MCF 10A (cell line): ENCODE measurements around the gene NPIPA7. TPM values are rescaled to one million over a fixed set of nuclear protein-coding genes. Genes with fewer than 3 reads are reported as not detected.
"Not testable (repeated sequence)": the region's sequence is repeated elsewhere in the genome, so short reads cannot be mapped to it uniquely, and the experiment has no call there.

Source experiments
- Bru-seq: library from RNA; stranded (reverse); fragments of 400-500 nt; gene quantifications from one replicate; lab custom pipeline; 2021; lab: Mats Ljungman, UMichigan
- BruChase-seq, 2 experiments: library from RNA; stranded (reverse); fragments of 400-500 nt; gene quantifications; one replicate each; lab custom pipeline; 2021; lab: Mats Ljungman, UMichigan
- BruUV-seq: library from RNA; stranded (reverse); fragments of 400-500 nt; replicated peaks from 2 replicates; lab custom pipeline; 2021; lab: Mats Ljungman, UMichigan
- CTCF ChIA-PET: fragments of 300-600 bp; sonication (Branson Sonifier 250); formaldehyde crosslinking; extraction: SDS; loops from one replicate; lab custom pipeline; 2021; ENCODE audit warnings: antibody characterized with exemption, inconsistent platforms; lab: Yijun Ruan, JAX
- POLR2A ChIA-PET: fragments of 300-600, 350-650 bp; sonication (Branson Sonifier 250); formaldehyde crosslinking; extraction: SDS; loops from one replicate; lab custom pipeline; 2020; ENCODE audit warnings: antibody characterized with exemption, inconsistent platforms; lab: Yijun Ruan, JAX
- DNase-seq: peaks from one replicate; pipeline ENCODE4 v3.0.0-alpha.2; 2018; ENCODE audit not compliant: unreplicated experiment
- H3K27ac Mint-ChIP-seq: one replicate; pipeline ENCODE4 v1.8.0; 2022; ENCODE audit warnings: mild to moderate bottlenecking, low read depth, mixed read lengths; ENCODE audit not compliant: unreplicated experiment
- H3K27me3 Mint-ChIP-seq: one replicate; pipeline ENCODE4 v1.8.0; 2022; ENCODE audit warnings: mixed read lengths; ENCODE audit not compliant: insufficient read depth, unreplicated experiment
- H3K36me3 Mint-ChIP-seq: one replicate; pipeline ENCODE4 v1.8.0; 2022; ENCODE audit warnings: mild to moderate bottlenecking, moderate library complexity, mixed read lengths; ENCODE audit not compliant: insufficient read depth, unreplicated experiment
- H3K4me1 Mint-ChIP-seq: one replicate; pipeline ENCODE4 v1.8.0; 2022; ENCODE audit warnings: mixed read lengths; ENCODE audit not compliant: insufficient read depth, unreplicated experiment
- H3K4me3 Mint-ChIP-seq: one replicate; pipeline ENCODE4 v1.8.0; 2022; ENCODE audit warnings: mild to moderate bottlenecking, moderate library complexity, mixed read lengths; ENCODE audit not compliant: unreplicated experiment
- H3K9me3 Mint-ChIP-seq: one replicate; pipeline ENCODE4 v1.8.0; 2022; ENCODE audit warnings: mixed read lengths; ENCODE audit not compliant: unreplicated experiment
- intact Hi-C: fragments of 100-400 bp; cut with micrococcal nuclease; formaldehyde crosslinking; loops from 2 replicates; pipeline ENCODE4 v1.14.1; 2022
- long read RNA-seq: library from polyadenylated mRNA; stranded (forward); transcript quantifications from one replicate; pipeline ENCODE4 v2.0.0, GENCODE V29; 2022
- total RNA-seq: library from RNA; stranded (reverse); gene quantifications from 2 replicates; pipeline ENCODE4 v1.2.3, GENCODE V29; 2022

Gene NPIPA7
- total RNA-seq: 19.5 and 20.1 TPM in 2 replicates
- percentile 27 among the genes with signal in this experiment for Bru-seq, nascent RNA
- BruChase-seq, experiment 1, labeled RNA remaining after a 6-hour chase: percentile 30 among the genes with signal in this experiment
- BruChase-seq, experiment 2, labeled RNA remaining after a 2-hour chase: percentile 33 among the genes with signal in this experiment
- long read RNA-seq, partial matches to known transcripts: 1 of 2 reads
- long read RNA-seq, other reads (novel, unspliced or antisense): 1 of 2 reads

DNA sequence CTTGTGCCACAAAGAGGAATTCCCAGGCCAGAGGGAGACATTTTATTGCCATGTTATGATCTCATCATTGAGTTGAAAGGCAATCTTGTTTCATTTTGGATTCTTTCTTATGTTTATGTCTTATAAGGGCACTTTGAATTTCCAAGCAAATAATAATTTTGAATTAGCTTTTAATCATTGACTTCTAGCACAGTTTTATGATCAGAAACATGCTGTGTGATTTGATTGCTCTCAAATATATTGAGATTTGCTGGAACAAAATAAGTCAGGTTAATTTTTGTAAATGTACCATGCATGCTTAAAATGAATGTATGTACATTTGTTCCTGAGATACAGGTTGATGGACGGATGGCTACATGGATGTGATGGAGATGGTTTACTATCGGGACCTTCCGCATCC is at the start of gene NPIPA7:
TSS of gene NPIPA7 (plus strand) at position 301 of the 400 bp plus-strand sequence. CDS start 105 bp downstream, outside the sequence.
- BruUV-seq, CTCF ChIA-PET, H3K9me3 Mint-ChIP-seq, POLR2A ChIA-PET, intact Hi-C loops, H3K36me3 Mint-ChIP-seq, H3K27ac Mint-ChIP-seq, DNase-seq, H3K4me3 Mint-ChIP-seq, H3K27me3 Mint-ChIP-seq, H3K4me1 Mint-ChIP-seq: not testable (repeated sequence)

DNA sequence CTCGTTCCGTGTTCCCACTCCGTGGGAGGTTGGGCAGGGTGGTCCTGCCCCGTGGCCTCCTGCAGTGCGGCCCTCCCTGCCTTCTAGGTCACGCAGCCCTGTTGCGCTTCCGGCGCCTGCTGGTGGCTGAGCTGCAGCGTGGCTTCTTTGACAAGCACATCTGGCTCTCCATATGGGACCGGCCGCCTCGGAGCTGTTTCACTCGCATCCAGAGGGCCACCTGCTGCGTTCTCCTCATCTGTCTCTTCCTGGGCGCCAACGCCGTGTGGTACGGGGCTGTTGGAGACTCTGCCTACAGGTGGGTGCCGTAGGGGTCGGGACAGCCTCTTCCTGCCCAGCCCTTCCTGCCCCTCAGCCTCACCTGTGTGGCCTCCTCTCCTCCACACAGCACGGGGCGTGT is 47.5 kb upstream of the NPIPA7 start:
- H3K9me3 Mint-ChIP-seq, POLR2A ChIA-PET, H3K27ac Mint-ChIP-seq, DNase-seq, H3K36me3 Mint-ChIP-seq, CTCF ChIA-PET, H3K4me3 Mint-ChIP-seq, H3K27me3 Mint-ChIP-seq, intact Hi-C loops, H3K4me1 Mint-ChIP-seq: not testable (repeated sequence)
- TSS peak; percentile 41 for BruUV-seq

DNA sequence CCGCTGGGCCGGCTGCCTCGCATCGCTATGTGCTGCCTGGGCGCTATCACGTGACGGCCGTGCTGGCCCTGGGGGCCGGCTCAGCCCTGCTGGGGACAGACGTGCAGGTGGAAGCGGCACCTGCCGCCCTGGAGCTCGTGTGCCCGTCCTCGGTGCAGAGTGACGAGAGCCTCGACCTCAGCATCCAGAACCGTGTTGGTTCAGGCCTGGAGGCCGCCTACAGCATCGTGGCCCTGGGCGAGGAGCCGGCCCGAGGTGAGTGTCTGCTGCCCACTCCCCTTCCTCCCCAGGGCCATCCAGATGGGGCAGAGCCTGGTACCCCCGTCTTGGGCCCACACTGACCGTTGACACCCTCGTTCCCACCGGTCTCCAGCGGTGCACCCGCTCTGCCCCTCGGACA is 21.4 kb upstream of the NPIPA7 start:
- H3K4me1 Mint-ChIP-seq, POLR2A ChIA-PET, H3K27me3 Mint-ChIP-seq, H3K36me3 Mint-ChIP-seq, H3K4me3 Mint-ChIP-seq, intact Hi-C loops, H3K9me3 Mint-ChIP-seq, H3K27ac Mint-ChIP-seq, CTCF ChIA-PET, BruUV-seq, DNase-seq: not testable (repeated sequence)

DNA sequence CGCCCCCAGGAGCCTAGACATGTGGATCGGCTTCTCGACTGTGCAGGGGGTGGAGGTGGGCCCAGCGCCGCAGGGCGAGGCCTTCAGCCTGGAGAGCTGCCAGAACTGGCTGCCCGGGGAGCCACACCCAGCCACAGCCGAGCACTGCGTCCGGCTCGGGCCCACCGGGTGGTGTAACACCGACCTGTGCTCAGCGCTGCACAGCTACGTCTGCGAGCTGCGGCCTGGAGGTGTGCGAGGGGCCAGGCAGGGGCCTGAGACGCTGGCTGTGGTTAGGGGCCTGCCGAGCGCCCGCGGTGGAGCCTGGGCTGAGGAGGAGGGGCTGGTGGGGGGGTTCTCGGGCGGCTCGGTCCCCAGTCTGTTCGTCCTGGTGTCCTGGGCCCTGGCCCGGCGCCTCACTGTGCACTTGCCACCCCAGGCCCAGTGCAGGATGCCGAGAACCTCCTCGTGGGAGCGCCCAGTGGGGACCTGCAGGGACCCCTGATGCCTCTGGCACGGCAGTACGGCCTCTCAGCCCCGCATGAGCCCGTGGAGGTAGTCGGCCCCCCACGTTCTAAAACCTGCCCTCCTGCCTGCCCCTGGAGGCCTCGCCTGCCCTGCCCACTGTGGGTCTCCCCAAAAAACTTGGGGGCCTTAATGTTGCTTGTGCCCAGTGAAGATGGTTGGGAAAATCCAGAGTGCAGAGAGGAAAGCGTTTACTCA is 20.2 kb upstream of the NPIPA7 start:
- intact Hi-C loops, H3K36me3 Mint-ChIP-seq, POLR2A ChIA-PET, H3K4me3 Mint-ChIP-seq, H3K4me1 Mint-ChIP-seq, DNase-seq, H3K27me3 Mint-ChIP-seq, H3K9me3 Mint-ChIP-seq, CTCF ChIA-PET, BruUV-seq, H3K27ac Mint-ChIP-seq: not testable (repeated sequence)

DNA sequence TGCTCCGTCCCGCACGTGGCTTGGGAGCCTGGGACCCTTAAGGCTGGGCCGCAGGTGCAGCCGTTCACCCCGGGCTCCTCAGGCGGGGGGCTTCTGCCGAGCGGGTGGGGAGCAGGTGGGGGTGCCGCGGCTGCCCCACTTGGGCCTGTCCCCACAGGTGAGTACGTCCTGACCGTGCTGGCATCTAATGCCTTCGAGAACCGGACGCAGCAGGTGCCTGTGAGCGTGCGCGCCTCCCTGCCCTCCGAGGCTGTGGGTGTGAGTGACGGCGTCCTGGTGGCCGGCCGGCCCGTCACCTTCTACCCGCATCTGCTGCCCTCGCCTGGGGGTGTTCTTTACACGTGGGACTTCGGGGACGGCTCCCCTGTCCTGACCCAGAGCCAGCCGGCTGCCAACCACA is 15.3 kb upstream of the NPIPA7 start:
- H3K27me3 Mint-ChIP-seq, H3K4me3 Mint-ChIP-seq, CTCF ChIA-PET, BruUV-seq, H3K27ac Mint-ChIP-seq, POLR2A ChIA-PET, H3K36me3 Mint-ChIP-seq, intact Hi-C loops, DNase-seq, H3K4me1 Mint-ChIP-seq, H3K9me3 Mint-ChIP-seq: not testable (repeated sequence)

DNA sequence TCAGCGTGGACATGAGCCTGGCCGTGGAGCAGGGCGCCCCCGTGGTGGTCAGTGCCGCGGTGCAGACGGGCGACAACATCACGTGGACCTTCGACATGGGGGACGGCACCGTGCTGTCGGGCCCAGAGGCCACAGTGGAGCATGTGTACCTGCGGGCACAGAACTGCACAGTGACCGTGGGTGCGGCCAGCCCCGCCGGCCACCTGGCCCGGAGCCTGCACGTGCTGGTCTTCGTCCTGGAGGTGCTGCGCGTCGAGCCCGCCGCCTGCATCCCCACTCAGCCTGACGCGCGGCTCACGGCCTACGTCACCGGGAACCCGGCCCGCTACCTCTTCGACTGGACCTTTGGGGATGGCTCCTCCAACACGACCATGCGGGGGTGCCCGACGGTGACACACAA is 14.8 kb upstream of the NPIPA7 start:
- intact Hi-C loops, H3K27me3 Mint-ChIP-seq, H3K27ac Mint-ChIP-seq, DNase-seq, H3K36me3 Mint-ChIP-seq, POLR2A ChIA-PET, CTCF ChIA-PET, H3K4me1 Mint-ChIP-seq, BruUV-seq, H3K9me3 Mint-ChIP-seq, H3K4me3 Mint-ChIP-seq: not testable (repeated sequence)

DNA sequence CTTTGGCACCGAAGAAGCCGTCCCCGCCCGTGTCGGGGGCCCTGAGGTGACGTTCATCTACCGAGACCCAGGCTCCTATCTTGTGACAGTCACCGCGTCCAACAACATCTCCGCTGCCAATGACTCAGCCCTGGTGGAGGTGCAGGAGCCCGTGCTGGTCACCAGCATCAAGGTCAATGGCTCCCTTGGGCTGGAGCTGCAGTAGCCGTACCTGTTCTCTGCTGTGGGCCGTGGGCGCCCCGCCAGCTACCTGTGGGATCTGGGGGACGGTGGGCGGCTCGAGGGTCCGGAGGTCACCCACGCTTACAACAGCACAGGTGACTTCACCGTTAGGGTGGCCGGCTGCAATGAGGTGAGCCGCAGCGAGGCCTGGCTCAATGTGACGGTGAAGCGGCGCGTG is 14.2 kb upstream of the NPIPA7 start:
- not testable (repeated sequence) for H3K27ac Mint-ChIP-seq

DNA sequence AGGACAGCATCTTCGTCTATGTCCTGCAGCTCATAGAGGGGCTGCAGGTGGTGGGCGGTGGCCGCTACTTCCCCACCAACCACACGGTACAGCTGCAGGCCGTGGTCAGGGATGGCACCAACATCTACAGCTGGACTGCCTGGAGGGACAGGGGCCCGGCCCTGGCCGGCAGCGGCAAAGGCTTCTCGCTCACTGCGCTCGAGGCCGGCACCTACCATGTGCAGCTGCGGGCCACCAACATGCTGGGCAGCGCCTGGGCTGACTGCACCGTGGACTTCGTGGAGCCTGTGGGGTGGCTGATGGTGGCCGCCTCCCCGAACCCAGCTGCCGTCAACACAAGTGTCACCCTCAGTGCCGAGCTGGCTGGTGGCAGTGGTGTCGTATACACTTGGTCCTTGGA is 13.6 kb upstream of the NPIPA7 start:
- POLR2A ChIA-PET, BruUV-seq, H3K36me3 Mint-ChIP-seq, DNase-seq, H3K9me3 Mint-ChIP-seq, H3K27me3 Mint-ChIP-seq, H3K4me1 Mint-ChIP-seq, CTCF ChIA-PET, intact Hi-C loops, H3K4me3 Mint-ChIP-seq, H3K27ac Mint-ChIP-seq: not testable (repeated sequence)

More for the DNA sequence above, 14.2 kb upstream of the NPIPA7 start:
- DNase-seq, H3K4me3 Mint-ChIP-seq, H3K36me3 Mint-ChIP-seq, H3K27me3 Mint-ChIP-seq, intact Hi-C loops, POLR2A ChIA-PET, BruUV-seq, CTCF ChIA-PET, H3K4me1 Mint-ChIP-seq, H3K9me3 Mint-ChIP-seq: not testable (repeated sequence)

DNA sequence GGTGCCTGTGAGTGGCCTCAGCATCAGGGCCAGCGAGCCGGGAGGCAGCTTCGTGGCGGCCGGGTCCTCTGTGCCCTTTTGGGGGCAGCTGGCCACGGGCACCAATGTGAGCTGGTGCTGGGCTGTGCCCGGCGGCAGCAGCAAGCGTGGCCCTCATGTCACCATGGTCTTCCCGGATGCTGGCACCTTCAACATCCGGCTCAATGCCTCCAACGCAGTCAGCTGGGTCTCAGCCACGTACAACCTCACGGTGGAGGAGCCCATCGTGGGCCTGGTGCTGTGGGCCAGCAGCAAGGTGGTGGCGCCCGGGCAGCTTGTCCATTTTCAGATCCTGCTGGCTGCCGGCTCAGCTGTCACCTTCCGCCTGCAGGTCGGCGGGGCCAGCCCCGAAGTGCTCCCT is 13.1 kb upstream of the NPIPA7 start:
- H3K9me3 Mint-ChIP-seq, H3K36me3 Mint-ChIP-seq, H3K27ac Mint-ChIP-seq, DNase-seq, BruUV-seq, H3K4me1 Mint-ChIP-seq, H3K4me3 Mint-ChIP-seq, CTCF ChIA-PET, H3K27me3 Mint-ChIP-seq, intact Hi-C loops, POLR2A ChIA-PET: not testable (repeated sequence)
